GM19438 (cell line): ENCODE data around the gene DAB1.

ENCODE experiments used
- ATAC-seq: cut with Tn5 transposase; IDR thresholded peaks from one replicate; pipeline ENCODE4 v1.9.1; 2021; ENCODE audit warnings: low read depth; ENCODE audit not compliant: unreplicated experiment

Gene DAB1

GRCh38 chr1:57279909-57280666 lies 143.8 kb downstream of the DAB1 start:
- ATAC-seq, result no peak

GRCh38 chr1:57278558-57278957 lies 145.3 kb downstream of the DAB1 start:
- no peak for ATAC-seq

- ATAC-seq, result no peak
Measured at GRCh38 chr1:57277681-57278080, 146.2 kb downstream of the DAB1 start.

- ATAC-seq, result no peak
Measured at GRCh38 chr1:57276918-57277317, 146.9 kb downstream of the DAB1 start.

GRCh38 chr1:57272601-57273000 lies 151.3 kb downstream of the DAB1 start:
- ATAC-seq, result no peak

GRCh38 chr1:57272150-57272549 lies 151.7 kb downstream of the DAB1 start:
- no peak for ATAC-seq

GRCh38 chr1:57270927-57271698 lies 152.7 kb downstream of the DAB1 start:
- no peak for ATAC-seq

GRCh38 chr1:57269630-57270225 lies 154.1 kb downstream of the DAB1 start:
- ATAC-seq, result no peak

GRCh38 chr1:57265104-57265503 lies 158.8 kb downstream of the DAB1 start:
- no peak for ATAC-seq

- no peak for ATAC-seq
Measured at GRCh38 chr1:57262472-57262871, 161.4 kb downstream of the DAB1 start.

GRCh38 chr1:57258557-57259325 lies 165.1 kb downstream of the DAB1 start:
- ATAC-seq, result no peak

- ATAC-seq, result no peak
Measured at GRCh38 chr1:57255945-57256344, 167.9 kb downstream of the DAB1 start.

- ATAC-seq, result no peak
Measured at GRCh38 chr1:57254022-57254421, 169.8 kb downstream of the DAB1 start.

- ATAC-seq, result no peak
Measured at GRCh38 chr1:57252597-57253294, 171.1 kb downstream of the DAB1 start.

GRCh38 chr1:57250021-57250420 lies 173.8 kb downstream of the DAB1 start:
- ATAC-seq, result no peak

GRCh38 chr1:57249511-57249910 lies 174.3 kb downstream of the DAB1 start:
- no peak for ATAC-seq

- no peak for ATAC-seq
Measured at GRCh38 chr1:57248830-57249229, 175.0 kb downstream of the DAB1 start.

GRCh38 chr1:57238233-57238781 lies 185.6 kb downstream of the DAB1 start:
- ATAC-seq, result no peak

- no peak for ATAC-seq
Measured at GRCh38 chr1:57235730-57236510, 187.9 kb downstream of the DAB1 start.
